HCT116 (cell line): ENCODE measurements around the gene PRKCH. TPM values are rescaled to one million over a fixed set of nuclear protein-coding genes. Genes with fewer than 3 reads are reported as not detected.

Source experiments
- ATAC-seq: fragments of 200-7000 bp; cut with Tn5 transposase; 2 replicates; pipeline ENCODE4 v1.9.1; 2020; ENCODE audit warnings: mild to moderate bottlenecking, moderate library complexity
- BruUV-seq: library from RNA; stranded (reverse); fragments of 400-500 nt; replicated peaks from 2 replicates; lab custom pipeline; 2021; lab: Mats Ljungman, UMichigan
- CTCF ChIA-PET: fragments of 300-600 bp; sonication (Branson Sonifier 250); formaldehyde crosslinking; loops from one replicate; lab custom pipeline; 2021; ENCODE audit warnings: antibody characterized with exemption; lab: Charles Lee
- POLR2A ChIA-PET: fragments of 300-600, 350-600 bp; sonication (Branson Sonifier 250); formaldehyde crosslinking; loops from one replicate; lab custom pipeline; 2021; ENCODE audit warnings: antibody characterized with exemption; lab: Charles Lee
- RAD21 ChIA-PET, 2 experiments: fragments of 300-600 bp; sonication (Branson Sonifier 250); formaldehyde crosslinking; loops; one replicate each; lab custom pipeline; 2023; ENCODE audit warnings: low total read pairs in 2 of 2; ENCODE audit not compliant: uncharacterized antibody in 2 of 2, unreplicated experiment in 2 of 2, low non-redundant PET in 1 of 2; lab: Charles Lee
- DNase-seq: peaks from one replicate; pipeline ENCODE4 v3.0.0-alpha.2; 2010; ENCODE audit warnings: low read depth, low spot score
- H2AFZ ChIP-seq: fragments of 200-600 bp; shearing (Covaris generic), sonication (generic); 2 replicates; pipeline ENCODE4 v1.6.1; 2017; ENCODE audit warnings: low read depth, mixed run types, mixed read lengths, antibody characterized with exemption, low read length; ENCODE audit not compliant: poor library complexity, severe bottlenecking
- H3K27ac ChIP-seq: 2 replicates; pipeline ENCODE4 v1.5.1; 2012; ENCODE audit warnings: low read depth, low read length
- H3K27me3 ChIP-seq: fragments of 200-600 bp; sonication (generic); 2 replicates; pipeline ENCODE4 v1.6.1; 2016; ENCODE audit warnings: mixed run types, low read length, mixed read lengths; ENCODE audit not compliant: insufficient read depth
- H3K36me3 ChIP-seq, 2 experiments: fragments of 200-500 bp in 1 of 2; fragments of 200-600 bp in 1 of 2; sonication (Bioruptor generic) in 1 of 2; sonication (generic) in 1 of 2; 2 replicates each; pipeline versions ENCODE4 v1.5.1 to v1.6.1; 2014 to 2016; ENCODE audit warnings: low read length in 2 of 2, inconsistent platforms in 1 of 2, mixed read lengths in 1 of 2, mixed run types in 1 of 2; ENCODE audit not compliant: insufficient read depth in 2 of 2, control insufficient read depth in 1 of 2
- H3K4me1 ChIP-seq, 2 experiments: fragments of 200-600 bp in 1 of 2; sonication (generic) in 1 of 2; 2 replicates each; pipeline versions ENCODE4 v1.5.1 to v1.6.1; 2012 to 2017; ENCODE audit warnings: low read length in 2 of 2, inconsistent platforms in 1 of 2, mild to moderate bottlenecking in 1 of 2, mixed read lengths in 1 of 2, mixed run types in 1 of 2, moderate library complexity in 1 of 2; ENCODE audit not compliant: insufficient read depth in 2 of 2, control insufficient read depth in 1 of 2
- H3K4me2 ChIP-seq: fragments of 200-600 bp; sonication (generic); 2 replicates; pipeline ENCODE4 v1.6.1; 2017; ENCODE audit warnings: mixed run types, low read length, mixed read lengths
- H3K4me3 ChIP-seq, 2 experiments: fragments of 200-600 bp in 1 of 2; sonication (generic) in 1 of 2; replicated peaks in 1 of 2; 2 replicates each; pipeline ENCODE4 v1.5.1; 2011 to 2016; ENCODE audit warnings: low read length in 2 of 2, control low read depth in 1 of 2, low read depth in 1 of 2, mild to moderate bottlenecking in 1 of 2, mixed read lengths in 1 of 2, mixed run types in 1 of 2
- H3K79me2 ChIP-seq: fragments of 200-600 bp; sonication (generic); 2 replicates; pipeline ENCODE4 v1.6.1; 2017; ENCODE audit warnings: mild to moderate bottlenecking, mixed run types, low read length, moderate library complexity, mixed read lengths; ENCODE audit not compliant: insufficient read depth
- H3K9ac ChIP-seq: fragments of 200-600 bp; sonication (generic); 2 replicates; pipeline ENCODE4 v1.6.1; 2016; ENCODE audit warnings: low read length, mixed read lengths
- H3K9me2 ChIP-seq: fragments of 200-600 bp; sonication (generic), shearing (Covaris generic); 2 replicates; pipeline ENCODE4 v1.6.1; 2017; ENCODE audit warnings: mixed run types, mild to moderate bottlenecking, moderate library complexity; ENCODE audit not compliant: insufficient read depth
- H3K9me3 ChIP-seq, 2 experiments: fragments of 200-500 bp in 1 of 2; fragments of 200-600 bp in 1 of 2; sonication (Bioruptor generic) in 1 of 2; sonication (generic) in 1 of 2; 2 replicates each; pipeline ENCODE4 v1.6.1; 2014 to 2017; ENCODE audit warnings: low read length in 2 of 2, mixed read lengths in 2 of 2, inconsistent platforms in 1 of 2, low read depth in 1 of 2, mild to moderate bottlenecking in 1 of 2, mixed run types in 1 of 2, moderate library complexity in 1 of 2; ENCODE audit not compliant: control insufficient read depth in 1 of 2, insufficient read depth in 1 of 2
- H4K20me1 ChIP-seq: fragments of 200-600 bp; sonication (generic), shearing (Covaris generic); 2 replicates; pipeline ENCODE4 v1.6.1; 2017; ENCODE audit warnings: mixed run types, mild to moderate bottlenecking, moderate library complexity; ENCODE audit not compliant: insufficient read depth
- JUND ChIP-seq: IDR thresholded peaks from 2 replicates; pipeline ENCODE4 v1.6.1; 2012
- TCF7L2 ChIP-seq: IDR thresholded peaks from 2 replicates; pipeline ENCODE4 v1.7.0; 2011; ENCODE audit warnings: borderline replicate concordance, inconsistent platforms; ENCODE audit not compliant: insufficient read depth, insufficient read length; ENCODE audit errors: extremely low read depth
- ZBTB33 ChIP-seq: IDR thresholded peaks from 2 replicates; pipeline ENCODE4 v1.6.1; 2011; ENCODE audit warnings: mild to moderate bottlenecking, low read length, moderate library complexity; ENCODE audit not compliant: insufficient replicate concordance; ENCODE audit errors: extremely low read depth
- intact Hi-C: fragments of 100-400 bp; cut with micrococcal nuclease; formaldehyde crosslinking; loops from 2 replicates; pipeline ENCODE4 v1.10.0; 2022
- total RNA-seq: library from RNA; stranded (reverse); gene quantifications from one replicate; pipeline ENCODE4 v1.2.1, GENCODE V29; 2021; ENCODE audit not compliant: unreplicated experiment

Gene PRKCH
- total RNA-seq, 1 experiment from 2014 or later: 16.6 TPM

- Histone ChIP-seq H3K4me2 (peak overlapping the region; percentile 76), H3K79me2 (no peaks in the 10 kb centered on the region), H3K9ac (no peak overlapping the region), H3K27me3 (no peaks in the 10 kb centered on the region), H2AFZ (no peak overlapping the region), H3K4me3 (no peak overlapping the region), H4K20me1 (no peaks in the 10 kb centered on the region), H3K36me3 (no peaks in the 10 kb centered on the region), H3K4me1 (peaks cover 53 to 62% of the 10 kb centered on the region in 2 experiments), H3K27ac (no peak overlapping the region), H3K9me3 (no peaks in the 10 kb centered on the region), H3K9me2 (no peaks in the 10 kb centered on the region)
- intact Hi-C loops: no loop called here
- TF ChIP-seq JUND (no peak), ZBTB33 (no peak), TCF7L2 (no peak)
- ChIA-PET POLR2A (interaction anchor here (0.6 to 2.2 kb wide), 4 partner anchors 11 to 192 kb away, joined by 3 to 5 read pairs (median 4); partner anchors contain the start of genes HIF1A and SNAPC1), RAD21 (interaction anchor here (0.6 to 0.8 kb wide), 3 partner anchors 11 to 1321 kb away, joined by 3 to 5 read pairs (median 4); partner anchors contain the start of gene PPM1A (in 1 of the 2)), CTCF (interaction anchor here (1.3 kb wide), 1 partner anchor 268 kb away, joined by 3 read pairs; no protein-coding TSS in a partner anchor)
- no TSS peak for BruUV-seq
- ATAC-seq: peak; percentile 20; the same call in 1 of the 2 replicates
- DNase-seq: no peak
Observed at GRCh38 chr14:61569812-61570548, 248.6 kb downstream of the PRKCH start.
